Tibial nerve (tissue), 4 donors: ENCODE results near the gene DNM1.

Experiments
- EP300 ChIP-seq, 2 donors: sonication (generic); formaldehyde crosslinking; IDR thresholded peaks; one replicate each; pipeline ENCODE4 v1.6.1; 2017; ENCODE audit warnings: antibody characterized with exemption in 2 of 2, mild to moderate bottlenecking in 1 of 2
- POLR2A ChIP-seq, 2 donors: fragments of 450-650 bp; IDR thresholded peaks; one replicate each; pipeline ENCODE4 v1.6.1; 2017; ENCODE audit warnings: antibody characterized with exemption in 2 of 2, mild to moderate bottlenecking in 2 of 2, moderate library complexity in 2 of 2
- TF ChIP-seq, protein P1 (sequence below), 5 experiments: fragments of 200-600 bp in 3 of 5; fragments of 450-650 bp in 2 of 5; sonication (generic) in 3 of 5; IDR thresholded peaks; one replicate each; pipeline ENCODE4 v1.5.1; 2016 to 2019; ENCODE audit warnings: antibody characterized with exemption in 5 of 5, mild to moderate bottlenecking in 3 of 5, moderate library complexity in 2 of 5

GRCh38 chr9:128193469-128194096 is 9.6 kb upstream of the DNM1 start:
- TF ChIP-seq EP300 (IDR thresholded peaks at IDR 0.05) (no peak), POLR2A (IDR thresholded peaks at IDR 0.05) (no peak)
- TF ChIP-seq, protein P1, sequence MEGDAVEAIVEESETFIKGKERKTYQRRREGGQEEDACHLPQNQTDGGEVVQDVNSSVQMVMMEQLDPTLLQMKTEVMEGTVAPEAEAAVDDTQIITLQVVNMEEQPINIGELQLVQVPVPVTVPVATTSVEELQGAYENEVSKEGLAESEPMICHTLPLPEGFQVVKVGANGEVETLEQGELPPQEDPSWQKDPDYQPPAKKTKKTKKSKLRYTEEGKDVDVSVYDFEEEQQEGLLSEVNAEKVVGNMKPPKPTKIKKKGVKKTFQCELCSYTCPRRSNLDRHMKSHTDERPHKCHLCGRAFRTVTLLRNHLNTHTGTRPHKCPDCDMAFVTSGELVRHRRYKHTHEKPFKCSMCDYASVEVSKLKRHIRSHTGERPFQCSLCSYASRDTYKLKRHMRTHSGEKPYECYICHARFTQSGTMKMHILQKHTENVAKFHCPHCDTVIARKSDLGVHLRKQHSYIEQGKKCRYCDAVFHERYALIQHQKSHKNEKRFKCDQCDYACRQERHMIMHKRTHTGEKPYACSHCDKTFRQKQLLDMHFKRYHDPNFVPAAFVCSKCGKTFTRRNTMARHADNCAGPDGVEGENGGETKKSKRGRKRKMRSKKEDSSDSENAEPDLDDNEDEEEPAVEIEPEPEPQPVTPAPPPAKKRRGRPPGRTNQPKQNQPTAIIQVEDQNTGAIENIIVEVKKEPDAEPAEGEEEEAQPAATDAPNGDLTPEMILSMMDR (IDR thresholded peaks at IDR 0.05): no peak
